Ramos (cell line): ENCODE measurements around the gene TANC1.

Experiments used
- in situ Hi-C: fragments of 300-500 bp; cut with MboI; formaldehyde crosslinking; loops from one replicate; pipeline ENCODE4 v1.14.3; 2022; ENCODE audit warnings: low sequenced_read_pairs; ENCODE audit not compliant: unreplicated experiment

The TANC1 gene

DNA sequence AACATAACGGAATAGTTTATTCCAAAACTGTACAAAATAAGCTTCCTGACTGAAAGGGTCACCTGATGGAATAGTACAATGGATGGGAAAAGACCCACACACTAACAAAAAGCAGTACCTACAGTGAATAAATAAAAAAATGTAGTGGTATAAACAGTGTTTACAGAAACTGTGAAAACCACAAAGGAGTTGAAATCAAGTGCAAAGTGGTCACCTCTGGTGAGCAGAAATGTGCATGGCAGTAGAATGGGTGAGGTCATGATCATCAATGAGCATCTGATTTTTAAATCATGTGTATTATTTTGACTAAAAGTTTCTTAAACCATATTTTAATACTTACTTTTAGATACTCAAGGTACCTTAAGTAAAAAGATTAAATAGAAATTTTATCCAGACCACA is 306.7 kb downstream of the TANC1 start:
- in situ Hi-C loops, result no loop called here

- in situ Hi-C loops, result no loop called here
Observed at GRCh38 chr2:159279700-159280099, 311.3 kb downstream of the TANC1 start.

DNA sequence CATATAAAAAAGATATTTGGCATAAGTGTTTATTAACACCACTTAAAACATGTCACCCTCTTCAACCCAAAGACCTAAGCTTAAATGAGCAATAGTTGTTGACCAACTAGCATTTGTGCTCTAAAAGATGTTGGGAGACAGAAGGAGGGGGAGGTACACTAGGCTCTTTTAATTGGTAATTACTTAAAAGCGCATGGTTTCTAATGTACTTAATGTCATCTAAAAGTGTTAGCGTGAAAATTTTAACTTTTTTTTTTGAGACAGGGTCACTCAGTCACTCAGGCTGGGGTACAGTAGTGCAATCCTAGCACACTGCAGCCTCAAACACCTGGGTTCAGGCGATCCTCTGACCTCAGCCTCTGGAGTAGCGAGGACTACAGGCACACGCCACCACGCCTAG is 312.6 kb downstream of the TANC1 start:
- in situ Hi-C loops, result no loop called here
